HG02588 (cell line): ENCODE data around the gene VMP1.
"Not testable (repeated sequence)": the region's sequence is repeated elsewhere in the genome, so short reads cannot be mapped to it uniquely, and the experiment has no call there.

Experiments used
- ATAC-seq: cut with Tn5 transposase; IDR thresholded peaks from one replicate; pipeline ENCODE4 v1.9.1; 2021; ENCODE audit warnings: mild to moderate bottlenecking, moderate library complexity; ENCODE audit not compliant: unreplicated experiment

The VMP1 gene

DNA sequence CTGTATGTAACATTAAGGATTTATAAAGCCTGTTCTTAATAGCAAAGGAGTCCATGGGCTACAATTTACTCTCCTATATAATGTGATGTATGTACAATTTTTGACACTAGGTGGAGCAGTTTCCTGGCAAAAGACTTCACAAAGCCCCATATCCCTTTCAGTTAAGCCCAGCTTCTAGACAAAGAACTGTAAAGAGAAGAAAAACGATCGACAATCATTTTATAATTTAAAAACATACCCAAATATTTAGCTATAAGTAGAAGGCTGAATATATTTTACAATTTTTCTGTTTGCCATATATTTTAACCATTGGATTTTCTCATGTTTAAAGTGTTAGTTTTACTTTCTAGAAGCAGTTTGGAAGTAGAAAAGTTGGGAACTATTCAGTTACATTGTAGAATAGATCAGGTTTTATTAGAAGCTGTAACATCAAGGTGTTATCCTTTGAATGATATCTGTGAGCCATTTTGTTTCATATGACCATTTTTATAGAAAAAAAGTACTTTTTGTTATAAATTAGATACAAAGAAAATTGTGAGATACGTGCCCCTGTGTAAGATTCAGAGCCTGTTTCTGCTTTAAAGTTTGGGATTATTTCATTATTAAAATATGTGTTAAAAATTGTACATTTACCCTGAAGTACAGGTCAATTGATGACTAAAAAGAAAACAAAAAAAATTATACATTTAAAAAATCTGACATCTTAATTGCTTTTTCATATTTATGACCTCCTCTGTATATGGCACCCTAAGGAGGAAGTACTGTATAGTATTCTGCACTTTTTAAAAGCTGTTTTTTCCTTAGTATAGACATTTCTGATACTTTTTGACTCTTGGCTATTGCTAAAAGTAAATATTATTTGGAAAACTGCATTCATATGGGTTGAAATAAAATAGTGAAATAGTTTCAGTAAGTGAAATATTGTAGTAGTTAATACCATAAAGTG lies 46.3 kb downstream of the VMP1 start:
- ATAC-seq, result no peak

DNA sequence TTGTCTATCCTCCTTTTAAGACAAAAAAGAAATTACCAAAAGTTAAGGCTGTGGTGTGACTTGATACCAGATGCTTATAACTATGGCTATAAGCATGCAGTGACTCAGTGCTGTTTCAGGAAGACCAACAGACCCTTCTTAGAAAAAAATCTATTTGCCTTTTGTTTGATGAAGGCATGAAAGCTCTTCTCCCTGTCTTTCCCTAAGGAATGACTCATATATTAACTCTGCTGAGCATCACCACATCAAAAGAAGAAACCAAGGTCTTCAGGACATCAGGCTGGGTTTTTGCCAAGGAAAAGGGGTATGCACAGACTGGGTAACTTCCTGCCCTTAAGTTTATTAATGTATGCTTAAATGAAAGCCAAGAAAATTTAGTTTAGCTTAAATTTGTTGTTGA lies 47.1 kb downstream of the VMP1 start:
- ATAC-seq, result no peak

DNA sequence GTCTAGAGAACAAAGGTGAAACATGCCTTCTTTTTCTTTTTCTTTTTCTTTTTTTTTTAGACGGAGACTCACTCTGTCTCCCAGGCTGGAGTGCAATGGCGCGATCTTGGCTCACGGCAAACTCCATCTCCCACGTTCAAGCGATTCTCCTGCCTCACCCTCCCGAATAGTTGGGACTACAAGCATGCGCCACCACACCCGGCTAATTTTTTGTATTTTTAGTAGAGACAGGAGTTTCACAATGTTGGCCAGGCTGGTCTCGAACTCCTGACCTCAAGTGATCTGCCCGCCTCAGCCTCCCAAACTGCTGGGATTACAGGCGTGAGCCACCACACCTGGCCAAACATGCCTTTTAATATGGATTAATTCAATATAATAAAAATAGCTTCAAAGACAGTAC lies 47.6 kb downstream of the VMP1 start:
- not testable (repeated sequence) for ATAC-seq

DNA sequence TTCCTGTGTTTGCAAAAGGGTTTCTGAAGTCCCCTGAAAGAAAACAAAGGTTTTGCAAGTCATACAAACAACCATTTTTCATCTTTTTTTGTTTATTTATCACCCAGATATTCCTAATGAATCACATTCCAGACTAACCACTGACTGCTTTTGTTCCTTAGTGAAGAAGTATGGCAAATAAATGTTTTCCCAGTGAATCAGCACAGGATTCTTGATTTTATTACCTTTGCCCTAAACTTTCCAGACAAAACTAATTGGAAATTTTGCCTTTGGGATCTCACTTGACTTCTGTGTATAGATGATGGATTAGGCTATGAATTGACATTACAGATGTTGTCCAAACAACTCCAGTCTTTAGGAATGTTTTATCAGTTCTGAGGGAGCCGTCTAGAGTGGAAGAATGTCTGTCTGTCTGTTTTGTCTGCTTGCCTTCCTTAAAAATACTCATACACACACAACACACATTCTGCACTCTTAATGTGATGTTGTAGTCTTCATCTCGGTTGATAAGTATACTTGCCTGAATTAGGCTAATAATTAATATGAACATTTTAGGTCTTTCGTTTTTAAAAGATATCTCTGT lies 48.9 kb downstream of the VMP1 start:
- ATAC-seq, result no peak

DNA sequence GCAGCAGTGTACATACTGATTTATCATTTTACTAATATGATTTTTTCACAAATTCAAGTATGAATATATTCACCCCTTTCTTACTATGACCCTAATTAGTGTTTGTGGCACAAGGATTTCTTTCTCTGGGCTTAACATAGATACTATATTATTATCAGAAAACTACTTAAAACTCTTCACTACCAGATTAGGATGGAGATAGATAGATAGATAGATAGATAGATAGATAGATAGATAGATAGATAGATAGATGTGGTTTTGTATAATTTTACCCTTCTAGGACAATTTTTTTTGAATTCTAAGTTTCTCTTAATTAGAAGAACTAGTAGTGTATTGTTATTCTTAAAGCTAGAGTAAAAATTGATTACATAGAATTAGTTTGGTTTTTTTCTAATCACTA lies 49.6 kb downstream of the VMP1 start:
- no peak for ATAC-seq

DNA sequence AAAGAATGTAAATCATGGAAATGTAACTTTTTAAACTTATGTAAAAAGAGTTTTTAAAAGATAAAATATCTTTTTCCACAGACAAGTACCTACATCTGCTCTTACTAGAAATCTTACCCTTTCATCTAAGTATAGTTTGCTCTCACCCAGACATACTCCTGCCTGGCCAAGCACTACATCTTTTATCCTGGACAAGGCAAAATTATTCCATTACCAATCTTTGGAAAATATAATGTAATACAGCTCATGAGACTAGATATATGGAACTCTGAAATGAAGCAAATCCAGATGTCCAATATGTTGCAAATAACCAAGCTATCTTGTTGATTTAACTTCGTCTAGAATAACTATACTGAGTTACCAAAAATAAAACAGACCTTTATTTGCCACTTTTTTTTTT lies 50.0 kb downstream of the VMP1 start:
- no peak for ATAC-seq

DNA sequence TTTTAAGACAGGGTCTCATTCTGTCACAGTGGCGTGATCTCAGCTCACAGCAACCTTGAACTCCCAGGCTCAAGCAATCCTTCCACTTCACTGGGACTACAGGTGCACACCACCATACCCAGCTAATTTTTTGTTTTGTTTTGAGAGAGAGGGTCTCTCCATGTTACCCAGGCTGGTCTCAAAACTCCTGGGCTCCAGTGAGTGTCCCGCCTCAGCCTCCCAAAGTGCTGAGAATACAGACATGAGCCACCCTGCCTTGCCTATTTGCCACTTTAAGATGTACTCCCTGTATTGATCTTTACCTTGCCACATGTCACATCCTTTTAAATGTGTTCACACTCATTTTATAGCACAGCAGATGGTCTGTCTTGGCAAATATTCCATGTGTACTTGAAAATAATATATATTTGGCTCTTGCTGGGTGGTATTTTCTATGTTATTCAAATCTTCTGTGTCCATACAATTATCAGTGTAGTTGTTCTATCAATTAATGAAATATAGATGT lies 50.5 kb downstream of the VMP1 start:
- ATAC-seq, result no peak

DNA sequence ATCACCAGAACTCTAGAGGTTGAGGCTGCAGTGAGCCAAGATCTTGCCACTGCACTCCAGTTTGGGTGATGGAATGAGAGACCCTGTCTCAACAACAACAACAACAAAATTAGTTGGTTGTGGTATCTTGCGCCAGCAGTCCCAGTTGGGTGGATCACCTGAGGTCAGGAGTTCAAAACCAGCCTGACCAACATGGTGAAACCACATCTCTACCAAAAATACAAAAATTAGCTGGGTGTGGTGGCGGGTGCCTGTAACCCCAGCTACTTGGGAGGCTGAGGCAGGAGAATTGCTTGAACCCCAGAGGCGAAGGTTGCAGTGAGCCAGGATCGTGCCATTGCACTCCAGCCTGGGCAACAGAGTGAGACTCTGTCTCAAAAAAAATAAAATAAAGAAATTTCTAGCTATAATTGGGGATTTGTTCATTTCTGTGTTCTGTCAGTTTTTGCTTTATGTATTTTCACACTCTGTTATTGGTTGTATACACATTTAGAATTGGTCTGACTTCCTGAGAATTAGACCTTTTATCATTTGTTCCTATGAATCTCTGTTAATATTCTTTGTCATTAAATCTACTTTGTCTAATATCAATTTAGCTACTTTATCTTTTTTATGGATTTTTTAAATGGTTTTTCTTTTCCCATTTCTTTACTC lies 51.7 kb downstream of the VMP1 start:
- not testable (repeated sequence) for ATAC-seq

DNA sequence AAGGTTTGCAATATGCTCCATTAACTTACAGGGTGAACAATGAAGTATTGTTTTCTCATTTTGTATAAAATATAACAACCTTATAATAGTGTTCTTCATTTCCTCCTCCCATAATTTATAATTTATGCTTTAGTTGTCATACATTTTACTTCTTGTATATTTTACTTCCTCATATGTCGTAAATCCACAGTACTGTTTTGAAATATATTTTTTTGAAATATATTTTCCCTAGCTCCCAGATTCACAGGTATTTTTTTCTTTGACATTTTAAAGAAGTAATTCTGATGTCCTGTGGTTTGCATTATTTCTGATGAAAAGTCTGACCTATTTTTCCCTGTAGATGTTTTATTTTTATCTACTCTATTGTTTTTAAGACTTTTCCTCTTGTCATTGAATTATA lies 52.7 kb downstream of the VMP1 start:
- ATAC-seq, result no peak

DNA sequence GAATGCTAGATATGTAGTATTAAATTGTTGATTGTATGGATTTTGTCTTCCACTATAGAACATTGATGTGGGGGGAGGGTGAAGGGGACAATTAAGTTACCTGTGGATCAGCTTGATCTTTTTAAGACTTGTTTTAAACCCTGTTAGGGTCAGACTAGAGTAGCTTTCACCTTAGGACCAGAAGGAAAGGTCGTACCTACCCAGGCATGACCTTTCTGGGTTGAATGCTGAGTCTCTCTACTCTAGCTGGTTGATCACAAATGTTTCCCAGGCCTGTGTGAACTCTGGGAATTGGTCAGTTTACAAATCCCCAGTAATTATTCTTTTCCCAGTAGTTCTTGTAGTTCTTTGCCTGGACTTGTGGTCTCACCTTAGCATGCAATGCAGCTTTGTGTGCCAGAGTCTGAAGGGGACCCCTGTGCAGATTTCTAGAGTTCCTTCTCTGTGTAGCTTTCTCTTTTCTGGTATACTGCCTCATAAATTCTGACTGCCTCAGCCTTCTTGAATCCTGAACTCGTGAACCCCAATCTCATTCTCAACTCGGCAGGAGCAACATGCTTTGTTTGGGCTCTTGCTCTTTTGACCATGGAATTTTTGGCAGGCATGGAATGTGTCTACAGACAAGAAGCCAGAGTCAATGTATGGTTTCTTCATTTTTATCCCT lies 54.1 kb downstream of the VMP1 start:
- ATAC-seq, result no peak

DNA sequence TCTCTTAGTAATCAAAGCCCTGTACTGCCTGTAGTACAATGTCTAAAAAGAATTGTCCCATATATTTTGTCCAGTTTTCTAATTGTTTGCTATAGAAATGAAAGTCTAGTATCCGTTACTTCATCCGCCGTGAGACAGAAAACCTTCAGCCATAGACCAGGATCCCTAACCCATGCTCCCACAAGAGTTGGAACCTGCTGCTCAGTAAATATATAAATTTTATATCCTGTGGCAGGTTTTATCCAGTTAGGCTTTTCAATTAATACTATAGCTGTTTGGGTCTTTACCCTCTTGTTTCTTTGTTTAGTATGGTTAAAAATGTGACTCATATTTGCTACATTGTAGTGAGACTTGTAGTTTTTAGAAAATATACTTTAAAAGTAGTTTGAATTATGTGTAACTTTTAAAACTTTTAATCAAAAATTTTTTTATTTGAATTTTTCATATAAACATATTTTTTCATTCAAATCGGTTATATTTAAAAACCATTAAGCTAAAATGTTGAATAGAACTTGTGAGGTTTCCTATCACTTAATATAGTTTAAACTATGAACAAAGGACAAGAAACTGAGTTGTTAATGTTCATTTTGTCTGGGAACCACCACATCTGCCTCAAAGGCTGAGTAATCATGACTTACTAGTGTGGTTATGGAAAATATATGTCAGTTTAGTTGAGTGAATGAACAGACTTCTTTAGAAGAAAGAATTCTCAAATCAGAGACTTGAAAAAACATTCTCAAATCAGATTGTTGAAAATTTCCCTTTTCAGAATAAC lies 54.8 kb downstream of the VMP1 start:
- ATAC-seq, result no peak

DNA sequence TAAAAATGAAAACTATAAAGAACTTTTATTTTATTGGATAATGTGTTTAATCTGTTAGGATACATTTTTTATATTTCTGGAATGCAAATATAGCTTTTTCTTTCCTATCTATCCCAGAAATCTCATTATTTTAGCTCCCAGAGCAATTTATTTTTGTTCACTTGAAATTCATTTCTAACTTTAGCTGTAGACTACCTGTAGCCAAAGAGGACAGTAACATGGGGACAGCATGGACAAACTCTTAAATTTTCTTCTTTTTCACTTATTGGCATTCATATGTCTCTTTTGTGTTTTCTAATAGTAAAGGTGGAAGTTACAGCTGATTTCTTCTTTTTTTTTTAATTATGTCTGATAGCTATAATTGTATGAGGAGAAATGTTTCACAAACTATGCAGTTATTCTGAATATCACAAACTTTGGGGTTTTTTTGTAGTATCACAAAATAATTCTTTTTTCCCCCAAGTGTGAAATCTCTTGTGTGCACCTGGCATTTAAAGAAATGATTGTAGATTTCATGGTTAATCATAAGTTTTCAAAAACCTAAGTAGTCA lies 55.4 kb downstream of the VMP1 start:
- no peak for ATAC-seq

DNA sequence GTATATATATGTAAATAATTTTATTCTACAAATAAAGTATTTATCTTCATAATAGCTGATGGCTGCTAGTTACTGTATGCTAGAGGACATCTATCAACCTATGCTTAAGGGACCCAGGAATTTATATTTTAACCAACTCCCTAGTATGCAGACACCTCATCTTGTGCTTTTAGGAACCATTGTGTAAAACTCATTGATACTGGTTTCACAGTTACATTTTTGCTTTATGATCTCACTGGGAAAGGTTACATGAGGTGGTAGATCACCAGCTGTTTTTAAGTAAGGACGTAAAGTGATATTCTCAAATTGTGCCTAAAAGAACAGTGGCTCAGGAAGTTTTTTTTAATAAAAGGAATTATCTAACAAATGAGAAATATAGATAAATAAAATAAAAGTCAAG lies 56.4 kb downstream of the VMP1 start:
- ATAC-seq, result no peak

DNA sequence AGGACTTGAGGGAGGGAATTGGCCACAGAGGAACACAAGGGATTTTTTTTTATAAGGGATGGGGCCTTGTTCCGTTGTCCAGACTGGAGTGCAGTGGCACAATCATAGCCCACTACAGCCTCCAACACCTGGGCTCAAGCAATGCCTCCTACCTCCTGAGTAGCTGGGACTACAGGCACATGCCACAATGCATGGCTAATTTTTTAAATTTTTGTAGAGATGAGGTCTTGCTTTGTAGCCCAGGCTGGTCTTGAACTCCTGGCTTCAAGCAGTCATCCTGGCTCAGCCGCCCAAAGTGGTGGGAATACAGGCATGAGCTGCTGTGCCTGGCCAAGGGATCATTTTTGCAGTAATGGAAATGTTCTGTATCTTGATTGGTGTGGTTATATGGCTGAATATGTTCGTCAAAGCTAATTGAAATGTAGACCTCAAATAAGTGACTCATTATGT lies 56.9 kb downstream of the VMP1 start:
- no peak for ATAC-seq

DNA sequence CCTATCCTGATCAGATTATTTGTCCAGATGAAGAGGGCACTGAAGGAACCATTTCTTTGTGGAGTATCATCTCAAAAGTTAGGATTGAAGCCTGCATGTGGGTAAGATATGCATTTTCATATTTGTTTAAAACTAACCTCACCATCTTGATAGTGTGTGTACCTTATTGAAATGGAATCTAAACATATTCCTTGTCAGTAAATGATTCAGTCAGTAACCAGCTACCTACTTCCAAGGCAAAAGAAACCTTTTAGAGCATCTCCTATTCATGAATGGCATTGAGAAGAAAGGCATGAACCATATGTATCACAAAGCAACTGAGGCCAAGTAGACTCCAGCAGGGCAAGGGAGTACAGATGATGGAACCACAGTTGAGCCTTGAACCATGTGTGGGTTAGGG lies 57.6 kb downstream of the VMP1 start:
- no peak for ATAC-seq

DNA sequence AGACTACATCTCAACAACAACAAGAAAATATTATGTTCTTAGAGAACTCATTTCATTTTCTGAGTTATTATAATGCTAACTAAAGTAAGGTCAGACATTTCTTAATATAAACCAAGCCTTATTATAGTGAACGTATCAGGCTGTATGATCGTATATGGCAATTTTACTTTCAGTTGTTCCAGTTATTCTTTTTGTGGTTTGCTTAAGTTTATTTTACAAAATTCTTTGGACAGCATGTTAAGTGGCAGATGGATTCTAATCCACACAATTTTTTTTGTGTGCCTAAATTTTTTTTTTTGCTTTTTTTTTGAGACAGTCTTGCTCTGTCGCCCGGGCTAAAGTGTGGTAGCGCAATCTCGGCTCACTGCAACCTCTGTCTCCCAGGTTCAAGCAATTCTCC lies 59.0 kb downstream of the VMP1 start:
- no peak for ATAC-seq

DNA sequence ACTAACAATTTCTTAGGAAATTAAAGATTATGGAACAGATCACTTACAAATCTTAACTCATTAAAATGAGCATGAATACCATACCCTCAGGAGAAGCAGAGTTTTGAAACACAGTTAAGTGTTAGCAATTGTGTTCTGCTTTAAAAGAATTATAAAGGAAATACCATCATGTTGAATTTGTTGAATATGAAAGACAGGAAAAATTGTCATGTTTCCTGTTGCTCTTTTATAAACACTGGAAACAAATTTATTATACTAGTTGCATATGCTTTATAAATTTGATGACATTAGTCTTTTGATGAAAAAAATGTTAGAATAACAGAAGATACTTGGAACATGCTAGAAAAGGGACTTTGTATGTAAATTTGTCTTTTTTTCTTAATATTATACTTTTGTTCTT lies 59.7 kb downstream of the VMP1 start:
- no peak for ATAC-seq

DNA sequence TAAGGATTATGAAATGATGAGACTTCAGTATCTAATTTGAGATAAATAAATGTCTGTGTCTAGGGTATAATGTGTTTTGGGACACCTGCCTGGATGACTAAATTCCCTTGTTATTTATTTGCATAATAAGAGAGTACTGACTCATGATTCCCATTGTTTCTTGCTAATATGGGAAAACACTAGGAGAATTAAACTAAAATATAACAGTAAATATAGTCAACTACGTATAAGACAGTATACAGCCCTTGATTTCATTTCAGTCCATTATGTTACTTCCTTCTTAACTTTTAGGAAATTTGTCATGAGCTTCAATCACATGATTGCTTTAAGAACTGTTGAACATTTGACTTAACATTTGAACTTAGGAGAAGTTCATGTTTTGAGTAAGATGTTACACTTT lies 62.4 kb downstream of the VMP1 start:
- ATAC-seq, result no peak

DNA sequence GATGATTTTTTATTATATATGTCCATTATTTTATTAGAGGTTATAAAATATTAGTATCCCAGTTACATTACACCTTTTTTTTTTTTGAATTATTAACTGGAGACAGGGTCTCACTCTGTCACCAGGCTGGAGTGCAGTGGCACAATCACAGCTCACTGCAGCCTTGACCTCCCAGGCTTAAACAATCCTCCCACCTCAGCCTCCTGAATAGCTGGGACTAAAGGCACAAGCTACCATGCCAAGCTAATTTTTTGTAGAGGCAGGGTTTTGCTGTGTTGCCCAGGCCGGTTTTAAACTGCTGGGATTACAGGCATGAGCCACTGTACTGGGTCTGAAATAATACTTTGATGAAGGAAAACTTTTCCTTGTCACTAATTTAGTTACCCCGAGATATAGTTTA lies 63.6 kb downstream of the VMP1 start:
- ATAC-seq, result no peak

DNA sequence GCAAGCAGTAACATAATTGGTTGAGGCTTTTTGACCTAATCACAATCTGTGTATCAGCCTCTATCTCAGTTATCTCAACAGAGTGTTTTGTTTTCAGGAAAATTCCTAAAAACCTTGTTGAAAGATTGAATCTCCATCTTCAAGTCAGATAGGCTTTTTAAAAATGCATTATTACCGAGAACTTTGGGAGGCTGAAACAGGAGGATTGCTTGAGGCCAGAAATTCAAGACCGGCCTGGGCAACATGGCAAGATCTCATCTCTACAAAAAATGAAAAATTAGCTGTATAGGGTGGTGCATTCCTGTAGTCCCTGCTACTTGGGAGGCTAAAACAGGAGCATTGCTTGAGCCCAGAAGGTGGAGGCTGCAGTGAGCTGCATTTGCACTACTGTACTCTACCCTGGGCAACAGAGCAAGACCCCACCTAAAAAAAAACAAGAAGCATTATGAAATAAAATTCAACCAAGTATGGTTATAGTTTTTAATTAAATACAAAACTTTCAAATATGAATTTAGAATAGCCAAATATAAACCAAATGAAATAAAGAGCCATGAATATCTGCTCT lies 68.4 kb downstream of the VMP1 start:
- no peak for ATAC-seq
